Kidney (tissue), 14 donors: ENCODE measurements around the gene MAL. TPM values are rescaled to one million over a fixed set of nuclear protein-coding genes. Genes with fewer than 3 reads are reported as not detected.

Experiments used
- DNase-seq, 5 donors: peaks; one replicate each; pipeline ENCODE4 v3.0.0-alpha.2; 2013 to 2020
- FAIRE-seq: peaks from 2 replicates; lab custom pipeline; 2012; peaks lifted over from hg19 to GRCh38; lab: Jason Lieb, UNC
- H3K27ac ChIP-seq, 2 donors: one replicate each; pipeline ENCODE4 v1.7.0; 2013; ENCODE audit warnings: low read depth in 2 of 2, low read length in 2 of 2, inconsistent platforms in 1 of 2
- H3K27me3 ChIP-seq: one replicate; pipeline ENCODE4 v1.7.1; 2013; ENCODE audit warnings: low read length, inconsistent platforms; ENCODE audit not compliant: control insufficient read depth, insufficient read depth
- H3K36me3 ChIP-seq, 3 donors: one replicate each; pipeline versions ENCODE4 v1.7.0 to v1.7.1; 2013; ENCODE audit warnings: low read length in 3 of 3, control low read depth in 1 of 3, inconsistent platforms in 1 of 3; ENCODE audit not compliant: insufficient read depth in 3 of 3, control insufficient read depth in 2 of 3
- H3K4me1 ChIP-seq, 3 donors: one replicate each; pipeline versions ENCODE4 v1.7.0 to v1.7.1; 2013; ENCODE audit warnings: low read length in 3 of 3, inconsistent platforms in 1 of 3, low read depth in 1 of 3; ENCODE audit not compliant: control insufficient read depth in 2 of 3, insufficient read depth in 2 of 3
- H3K4me3 ChIP-seq, 3 donors: one replicate each; pipeline versions ENCODE4 v1.7.0 to v1.8.1; 2013; ENCODE audit warnings: low read length in 3 of 3, control low read depth in 1 of 3, inconsistent platforms in 1 of 3
- H3K9ac ChIP-seq, 3 donors: one replicate each; pipeline versions ENCODE4 v1.7.0 to v1.7.1; 2013; ENCODE audit warnings: low read length in 3 of 3, control low read depth in 1 of 3, inconsistent platforms in 1 of 3
- H3K9me3 ChIP-seq, 3 donors: one replicate each; pipeline versions ENCODE4 v1.7.0 to v1.7.1; 2013; ENCODE audit warnings: low read length in 3 of 3, control low read depth in 1 of 3, inconsistent platforms in 1 of 3; ENCODE audit not compliant: control insufficient read depth in 2 of 3, insufficient read depth in 1 of 3
- intact Hi-C: fragments of 100-400 bp; cut with DNase I; formaldehyde crosslinking; loops from one replicate; pipeline ENCODE4 v1.11.1; 2022
- polyA plus RNA-seq: library from polyadenylated mRNA; stranded (reverse); fragments of 350-450 nt; fragmentation: Illumina TruSeq; extraction: RNeasy Lipid Tissue Mini Kit (QIAGEN cat#74804); gene quantifications from one replicate; pipeline ENCODE4 v1.2.3, GENCODE V29; 2014; ENCODE audit warnings: low read depth, low replicate concordance; ENCODE audit not compliant: insufficient read depth
- total RNA-seq: library from RNA; stranded (reverse); fragmentation: NEBNext Ultra II Directional; extraction: Animal tissue kit (Norgen Biotek cat#: 25700); gene quantifications from one replicate; pipeline ENCODE4 v1.2.1, GENCODE V29; 2021
- TF ChIP-seq, protein P1 (sequence below): IDR thresholded peaks from 3 replicates; pipeline ENCODE4 v1.5.1; 2012; ENCODE audit warnings: mild to moderate bottlenecking, moderate library complexity, borderline replicate concordance; ENCODE audit not compliant: insufficient read depth; ENCODE audit errors: extremely low read depth
- donor health status: control.
- donor health status: control.
- donor health status: control.
- donor health status: control.
- donor health status: control.
- donor health status: DM: yes; HTN: yes; CAD: no.
- donor health status: Normal renal cell carcinoma (clear cell type).

MAL gene
- total and polyA plus RNA-seq, 2 donors from 2014 or later = 477 to 1,006 TPM

DNA sequence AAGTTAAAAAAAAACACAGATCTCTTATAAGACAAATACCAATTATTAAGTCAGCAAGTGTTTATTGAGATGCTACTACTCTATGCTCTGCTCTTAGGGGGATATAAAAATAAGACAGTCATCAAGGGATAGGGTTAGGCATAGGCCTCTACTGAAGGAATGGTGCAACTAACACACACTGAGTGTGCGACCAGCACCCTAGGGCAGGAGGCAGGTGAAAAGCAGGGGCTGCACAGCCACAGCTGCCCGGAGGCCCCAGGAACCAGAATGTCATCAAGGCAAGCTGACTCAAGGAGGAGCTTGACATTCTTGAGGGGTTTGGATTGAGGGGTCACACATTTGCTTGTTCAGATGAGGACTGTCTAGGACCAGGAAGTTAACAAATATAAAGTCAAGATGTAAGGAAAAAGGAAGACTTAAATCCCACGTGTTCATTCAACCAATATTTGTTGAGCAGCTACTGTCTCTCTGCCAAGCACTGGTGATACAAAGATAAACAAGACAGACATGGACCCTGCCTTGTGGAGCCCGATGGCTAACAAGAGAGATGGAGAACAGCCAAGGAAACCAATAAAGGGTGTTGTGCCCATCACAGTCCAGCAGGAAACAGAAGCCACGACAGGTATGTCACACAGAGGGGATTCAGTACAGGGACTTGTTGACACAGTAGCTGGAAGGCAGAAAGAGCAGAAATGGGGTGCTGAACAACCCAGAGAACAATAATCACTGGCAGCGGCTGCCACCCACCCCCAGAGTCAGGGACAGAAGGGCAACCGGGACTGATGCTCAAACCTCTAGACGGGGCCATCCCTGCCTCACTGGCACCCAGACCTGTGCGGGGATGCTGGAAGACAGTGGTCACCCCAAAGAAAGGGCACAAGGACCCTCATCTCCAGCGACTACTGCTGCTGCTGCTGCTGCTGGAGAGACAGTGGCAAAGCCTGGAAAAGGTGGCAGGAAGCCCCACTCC lies 45.8 kb upstream of the MAL start:
- H3K4me3 ChIP-seq = no peak overlapping the region
- intact Hi-C loops = no loop called here
- TF ChIP-seq, protein P1, sequence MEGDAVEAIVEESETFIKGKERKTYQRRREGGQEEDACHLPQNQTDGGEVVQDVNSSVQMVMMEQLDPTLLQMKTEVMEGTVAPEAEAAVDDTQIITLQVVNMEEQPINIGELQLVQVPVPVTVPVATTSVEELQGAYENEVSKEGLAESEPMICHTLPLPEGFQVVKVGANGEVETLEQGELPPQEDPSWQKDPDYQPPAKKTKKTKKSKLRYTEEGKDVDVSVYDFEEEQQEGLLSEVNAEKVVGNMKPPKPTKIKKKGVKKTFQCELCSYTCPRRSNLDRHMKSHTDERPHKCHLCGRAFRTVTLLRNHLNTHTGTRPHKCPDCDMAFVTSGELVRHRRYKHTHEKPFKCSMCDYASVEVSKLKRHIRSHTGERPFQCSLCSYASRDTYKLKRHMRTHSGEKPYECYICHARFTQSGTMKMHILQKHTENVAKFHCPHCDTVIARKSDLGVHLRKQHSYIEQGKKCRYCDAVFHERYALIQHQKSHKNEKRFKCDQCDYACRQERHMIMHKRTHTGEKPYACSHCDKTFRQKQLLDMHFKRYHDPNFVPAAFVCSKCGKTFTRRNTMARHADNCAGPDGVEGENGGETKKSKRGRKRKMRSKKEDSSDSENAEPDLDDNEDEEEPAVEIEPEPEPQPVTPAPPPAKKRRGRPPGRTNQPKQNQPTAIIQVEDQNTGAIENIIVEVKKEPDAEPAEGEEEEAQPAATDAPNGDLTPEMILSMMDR = no peak
- H3K9me3 ChIP-seq = no peaks in the 10 kb centered on the region
- H3K27ac ChIP-seq = no peak overlapping the region
- FAIRE-seq (no peak), DNase-seq (no peak)
- H3K27me3 ChIP-seq = no peaks in the 10 kb centered on the region
- no peaks in the 10 kb centered on the region for H3K4me1 ChIP-seq
- H3K36me3 ChIP-seq = no peaks in the 10 kb centered on the region
- no peak overlapping the region for H3K9ac ChIP-seq

- DNase-seq (no peak), FAIRE-seq (no peak)
- no peaks in the 10 kb centered on the region for H3K9me3 ChIP-seq
- intact Hi-C loops = no loop called here
- TF ChIP-seq, protein P1 = no peak
- no peak overlapping the region for H3K4me3 ChIP-seq
- H3K36me3 ChIP-seq = no peaks in the 10 kb centered on the region
- H3K27me3 ChIP-seq = no peaks in the 10 kb centered on the region
- H3K9ac ChIP-seq = no peak overlapping the region
- H3K27ac ChIP-seq = no peak overlapping the region
- no peaks in the 10 kb centered on the region for H3K4me1 ChIP-seq
These were observed 45.1 kb upstream of the MAL start for GRCh38 chr2:94980406-94980805.

DNA sequence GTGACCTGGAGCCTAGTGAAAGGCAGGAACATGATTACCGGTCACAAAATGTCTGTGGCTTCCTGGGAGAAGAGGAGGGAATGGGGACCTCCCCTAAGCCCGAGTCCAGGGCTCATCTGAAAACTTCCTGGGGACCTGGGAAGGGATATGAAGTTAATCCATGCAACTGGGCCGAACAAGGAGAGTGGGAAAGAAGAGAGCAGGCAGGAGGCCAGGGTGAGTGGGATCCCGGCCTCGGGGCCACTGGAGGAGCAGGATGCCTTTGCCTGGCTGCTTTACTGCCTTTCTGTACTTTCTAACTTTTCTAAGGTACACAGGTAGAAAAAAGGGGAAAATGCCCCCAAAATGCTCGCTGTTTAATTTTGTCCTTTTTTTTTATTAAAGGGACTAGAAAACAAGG lies 43.4 kb upstream of the MAL start:
- intact Hi-C loops = no loop called here
- Histone ChIP-seq H3K4me3 (no peak overlapping the region), H3K27ac (no peak overlapping the region), H3K9me3 (no peaks in the 10 kb centered on the region), H3K27me3 (no peaks in the 10 kb centered on the region), H3K9ac (no peak overlapping the region), H3K4me1 (no peaks in the 10 kb centered on the region), H3K36me3 (no peaks in the 10 kb centered on the region)
- FAIRE-seq (no peak), DNase-seq (no peak)
- TF ChIP-seq, protein P1 = no peak
